GM12878 (cell line): Measurements from ENCODE around the gene STAT3. TPM values are rescaled to one million over a fixed set of nuclear protein-coding genes. Genes with fewer than 3 reads are reported as not detected.

Experiments
- ATAC-seq: fragments of 200-7000 bp; cut with Tn5 transposase; 3 replicates; pipeline ENCODE4 v1.9.1; 2020; ENCODE audit warnings: mild to moderate bottlenecking, moderate library complexity
- BruUV-seq: library from RNA; stranded (reverse); fragments of 400-500 nt; replicated peaks from 2 replicates; lab custom pipeline; 2021; lab: Mats Ljungman, UMichigan
- CTCF ChIA-PET: fragments of 300-600 bp; sonication (Branson Sonifier 250); formaldehyde crosslinking; extraction: SDS; loops from one replicate; lab custom pipeline; 2021; ENCODE audit warnings: inconsistent platforms; lab: Yijun Ruan, JAX
- POLR2A ChIA-PET: fragments of 350-600 bp; formaldehyde crosslinking; extraction: SDS; loops from one replicate; lab custom pipeline; 2021; ENCODE audit warnings: inconsistent platforms; lab: Charles Lee
- RAD21 ChIA-PET: fragments of 300-600 bp; sonication (Branson Sonifier 250); formaldehyde crosslinking; loops from one replicate; lab custom pipeline; 2023; ENCODE audit warnings: antibody characterized with exemption; ENCODE audit not compliant: unreplicated experiment; lab: Charles Lee
- SMC1A ChIA-PET: fragments of 300-600 bp; sonication (Branson Sonifier 250); formaldehyde crosslinking; loops from one replicate; lab custom pipeline; 2023; ENCODE audit not compliant: unreplicated experiment, uncharacterized antibody; lab: Charles Lee
- DNase-seq: peaks from one replicate; pipeline ENCODE4 v3.0.0-alpha.2; 2011; ENCODE audit warnings: low read depth, low spot score
- FAIRE-seq: peaks from 3 replicates; lab custom pipeline; 2011; peaks lifted over from hg19 to GRCh38; lab: Jason Lieb, UNC
- H2AFZ ChIP-seq: 2 replicates; pipeline ENCODE4 v1.6.0; 2011; ENCODE audit warnings: low read depth, low read length, control low read depth; ENCODE audit not compliant: control insufficient read depth
- H3K27ac ChIP-seq: 2 replicates; pipeline ENCODE4 v1.5.1; 2011; ENCODE audit warnings: control low read depth; ENCODE audit not compliant: control insufficient read depth, insufficient read depth
- H3K27me3 ChIP-seq, 2 experiments: replicated peaks in 1 of 2; 2 replicates each; pipeline versions ENCODE4 v1.6.0 to v1.6.1; 2011; ENCODE audit warnings: low read length in 1 of 2; ENCODE audit not compliant: control insufficient read depth in 2 of 2, insufficient read depth in 2 of 2
- H3K36me3 ChIP-seq, 2 experiments: 2 replicates each; pipeline ENCODE4 v1.5.1; 2011; ENCODE audit warnings: low read length in 1 of 2; ENCODE audit not compliant: control insufficient read depth in 2 of 2, insufficient read depth in 2 of 2
- H3K4me1 ChIP-seq: 2 replicates; pipeline ENCODE4 v1.6.1; 2011; ENCODE audit warnings: mild to moderate bottlenecking, low read length, moderate library complexity, mixed read lengths; ENCODE audit not compliant: control insufficient read depth, insufficient read depth
- H3K4me2 ChIP-seq: 2 replicates; pipeline ENCODE4 v1.6.0; 2011; ENCODE audit warnings: control low read depth; ENCODE audit not compliant: control insufficient read depth, insufficient read depth
- H3K4me3 ChIP-seq: fragments of 200-600 bp; sonication (generic); 2 replicates; pipeline ENCODE4 v1.5.1; 2016
- H3K79me2 ChIP-seq: 2 replicates; pipeline ENCODE4 v1.6.0; 2011; ENCODE audit warnings: low read length; ENCODE audit not compliant: control insufficient read depth, insufficient read depth
- H3K9ac ChIP-seq: 2 replicates; pipeline ENCODE4 v1.8.0; 2011; ENCODE audit warnings: low read length, control low read depth, mixed read lengths; ENCODE audit not compliant: control insufficient read depth, insufficient read depth
- H3K9me3 ChIP-seq: replicated peaks from 3 replicates; pipeline ENCODE4 v1.5.1; 2011; ENCODE audit warnings: mild to moderate bottlenecking, low read length; ENCODE audit not compliant: control insufficient read depth, insufficient read depth
- H4K20me1 ChIP-seq: 2 replicates; pipeline ENCODE4 v1.6.0; 2011; ENCODE audit not compliant: control insufficient read depth, insufficient read depth
- ATF2 ChIP-seq: IDR thresholded peaks from 2 replicates; pipeline ENCODE4 v1.6.1; 2012; ENCODE audit warnings: low read length, inconsistent platforms
- ATF7 ChIP-seq: fragments of 450-650 bp; IDR thresholded peaks from 2 replicates; pipeline ENCODE4 v1.6.1; 2016; ENCODE audit warnings: low read depth, mild to moderate bottlenecking
- ESRRA ChIP-seq: IDR thresholded peaks from 2 replicates; pipeline ENCODE4 v1.6.1; 2012; ENCODE audit warnings: mild to moderate bottlenecking, low read length, improper control_type of control experiment
- POLR2A ChIP-seq: IDR thresholded peaks from 2 replicates; pipeline ENCODE4 v1.6.1; 2011; ENCODE audit warnings: low read depth, mild to moderate bottlenecking, low read length
- TBL1XR1 ChIP-seq: IDR thresholded peaks from 2 replicates; pipeline ENCODE4 v1.6.1; 2012; ENCODE audit warnings: low read depth, low read length, improper control_type of control experiment
- TCF3 ChIP-seq: IDR thresholded peaks from 2 replicates; pipeline ENCODE4 v1.6.1; 2012; ENCODE audit warnings: low read depth, mild to moderate bottlenecking, low read length, borderline replicate concordance; ENCODE audit not compliant: insufficient read depth
- WGBS: methylation state at CpG from one replicate; pipeline ENCODE4 v1.1.6; 2016; ENCODE audit warnings: low lambda C conversion rate; ENCODE audit not compliant: insufficient replicate concordance, insufficient coverage; ENCODE audit errors: missing lambda C conversion rate; 5-methylcytosine and 5-hydroxymethylcytosine counted together
- in situ Hi-C: fragments of 300-500 bp; cut with MboI; formaldehyde crosslinking; loops from 9 replicates; pipeline ENCODE4 v1.14.3; 2018; ENCODE audit warnings: mixed read lengths
- intact Hi-C: fragments of 100-400 bp; cut with micrococcal nuclease; formaldehyde crosslinking; loops from one replicate; pipeline ENCODE4 v1.14.2; 2022; ENCODE audit not compliant: unreplicated experiment
- polyA plus RNA-seq, 11 experiments: library from polyadenylated mRNA; depleted of rRNA in 4 of 11; unstranded in 6 of 11; stranded (reverse) in 5 of 11; fragments of >200 nt; fragmentation: Nextera tagmentation in 4 of 11; fragmentation: Illumina TruSeq in 1 of 11; extraction: Ambion mirVana in 4 of 11; extraction: Trizol in 1 of 11; gene quantifications; 1 replicate in 1 of 11; 2 replicates in 10 of 11; pipeline versions ENCODE4 v1.2.1 to v1.2.3, GENCODE V29; 2011 to 2016; ENCODE audit warnings: inconsistent platforms in 2 of 11, missing spikeins in 2 of 11, low read depth in 1 of 11
- total RNA-seq, 4 experiments: library from RNA; depleted of rRNA in 3 of 4; stranded (reverse); fragments of >200 nt in 3 of 4; fragmentation: Illumina TruSeq in 1 of 4; extraction: Trizol in 1 of 4; gene quantifications; 2 replicates each; pipeline versions ENCODE4 v1.2.1 to v1.2.3, GENCODE V29; 2013 to 2021
- TF ChIP-seq, protein P1 (sequence below): fragments of 450-650 bp; IDR thresholded peaks from 2 replicates; pipeline ENCODE4 v1.6.1; 2018; ENCODE audit warnings: borderline replicate concordance, mild to moderate bottlenecking; ENCODE audit not compliant: partially characterized antibody
- TF ChIP-seq, protein P2 (sequence below): fragments of 450-650 bp; conservative IDR thresholded peaks from 2 replicates; pipeline ENCODE4 v1.6.1; 2017; ENCODE audit warnings: mild to moderate bottlenecking, moderate library complexity
- TF ChIP-seq, protein P3 (sequence below): fragments of 450-650 bp; IDR thresholded peaks from 2 replicates; pipeline ENCODE4 v1.6.1; 2016; ENCODE audit warnings: mild to moderate bottlenecking

The STAT3 gene
- total and polyA plus RNA-seq, 10 of the 15 experiments (the other 5 are each of a cell fraction or from before 2014, with no cell fraction given), result 18.4 to 96.4 (median 60.9) TPM

DNA sequence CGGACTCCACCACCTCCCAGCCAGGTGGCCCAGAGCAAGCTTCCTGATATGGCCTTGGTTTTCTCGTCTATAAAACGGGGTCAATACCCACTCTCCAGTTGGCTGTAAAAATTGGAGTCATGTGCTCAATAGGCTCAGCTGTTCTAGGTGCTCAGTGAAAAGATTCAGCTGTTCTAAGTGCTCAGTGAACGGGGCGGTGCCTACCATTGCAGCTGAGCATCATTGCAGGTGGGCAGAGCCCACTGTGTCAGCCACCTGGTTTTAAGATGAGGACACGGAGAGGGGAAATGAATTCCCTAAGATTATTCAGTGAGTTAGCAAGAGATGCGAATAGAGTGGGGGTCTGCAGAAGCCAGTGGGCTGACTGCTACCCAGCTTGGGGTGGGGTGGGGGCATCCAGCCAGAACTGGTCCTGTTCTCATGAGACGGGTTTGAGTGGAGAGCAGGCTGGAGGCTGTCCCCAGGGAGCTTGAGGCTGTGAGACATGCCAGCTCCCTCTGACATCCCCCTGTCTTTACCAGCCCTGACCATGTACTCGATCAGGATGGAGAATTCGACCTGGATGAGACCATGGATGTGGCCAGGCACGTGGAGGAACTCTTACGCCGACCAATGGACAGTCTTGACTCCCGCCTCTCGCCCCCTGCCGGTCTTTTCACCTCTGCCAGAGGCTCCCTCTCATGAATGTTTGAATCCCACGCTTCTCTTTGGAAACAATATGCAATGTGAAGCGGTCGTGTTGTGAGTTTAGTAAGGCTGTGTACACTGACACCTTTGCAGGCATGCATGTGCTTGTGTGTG lies 78.1 kb downstream of the STAT3 start (continued):
- TF ChIP-seq, protein P1, sequence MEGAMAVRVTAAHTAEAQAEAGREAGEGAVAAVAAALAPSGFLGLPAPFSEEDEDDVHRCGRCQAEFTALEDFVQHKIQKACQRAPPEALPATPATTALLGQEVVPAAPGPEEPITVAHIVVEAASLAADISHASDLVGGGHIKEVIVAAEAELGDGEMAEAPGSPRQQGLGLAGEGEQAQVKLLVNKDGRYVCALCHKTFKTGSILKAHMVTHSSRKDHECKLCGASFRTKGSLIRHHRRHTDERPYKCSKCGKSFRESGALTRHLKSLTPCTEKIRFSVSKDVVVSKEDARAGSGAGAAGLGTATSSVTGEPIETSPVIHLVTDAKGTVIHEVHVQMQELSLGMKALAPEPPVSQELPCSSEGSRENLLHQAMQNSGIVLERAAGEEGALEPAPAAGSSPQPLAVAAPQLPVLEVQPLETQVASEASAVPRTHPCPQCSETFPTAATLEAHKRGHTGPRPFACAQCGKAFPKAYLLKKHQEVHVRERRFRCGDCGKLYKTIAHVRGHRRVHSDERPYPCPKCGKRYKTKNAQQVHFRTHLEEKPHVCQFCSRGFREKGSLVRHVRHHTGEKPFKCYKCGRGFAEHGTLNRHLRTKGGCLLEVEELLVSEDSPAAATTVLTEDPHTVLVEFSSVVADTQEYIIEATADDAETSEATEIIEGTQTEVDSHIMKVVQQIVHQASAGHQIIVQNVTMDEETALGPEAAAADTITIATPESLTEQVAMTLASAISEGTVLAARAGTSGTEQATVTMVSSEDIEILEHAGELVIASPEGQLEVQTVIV, result no peak
- TF ChIP-seq POLR2A, result no peak; the same call in 1 of the 2 replicates
- TF ChIP-seq, protein P2, sequence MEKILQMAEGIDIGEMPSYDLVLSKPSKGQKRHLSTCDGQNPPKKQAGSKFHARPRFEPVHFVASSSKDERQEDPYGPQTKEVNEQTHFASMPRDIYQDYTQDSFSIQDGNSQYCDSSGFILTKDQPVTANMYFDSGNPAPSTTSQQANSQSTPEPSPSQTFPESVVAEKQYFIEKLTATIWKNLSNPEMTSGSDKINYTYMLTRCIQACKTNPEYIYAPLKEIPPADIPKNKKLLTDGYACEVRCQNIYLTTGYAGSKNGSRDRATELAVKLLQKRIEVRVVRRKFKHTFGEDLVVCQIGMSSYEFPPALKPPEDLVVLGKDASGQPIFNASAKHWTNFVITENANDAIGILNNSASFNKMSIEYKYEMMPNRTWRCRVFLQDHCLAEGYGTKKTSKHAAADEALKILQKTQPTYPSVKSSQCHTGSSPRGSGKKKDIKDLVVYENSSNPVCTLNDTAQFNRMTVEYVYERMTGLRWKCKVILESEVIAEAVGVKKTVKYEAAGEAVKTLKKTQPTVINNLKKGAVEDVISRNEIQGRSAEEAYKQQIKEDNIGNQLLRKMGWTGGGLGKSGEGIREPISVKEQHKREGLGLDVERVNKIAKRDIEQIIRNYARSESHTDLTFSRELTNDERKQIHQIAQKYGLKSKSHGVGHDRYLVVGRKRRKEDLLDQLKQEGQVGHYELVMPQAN, result no peak

DNA sequence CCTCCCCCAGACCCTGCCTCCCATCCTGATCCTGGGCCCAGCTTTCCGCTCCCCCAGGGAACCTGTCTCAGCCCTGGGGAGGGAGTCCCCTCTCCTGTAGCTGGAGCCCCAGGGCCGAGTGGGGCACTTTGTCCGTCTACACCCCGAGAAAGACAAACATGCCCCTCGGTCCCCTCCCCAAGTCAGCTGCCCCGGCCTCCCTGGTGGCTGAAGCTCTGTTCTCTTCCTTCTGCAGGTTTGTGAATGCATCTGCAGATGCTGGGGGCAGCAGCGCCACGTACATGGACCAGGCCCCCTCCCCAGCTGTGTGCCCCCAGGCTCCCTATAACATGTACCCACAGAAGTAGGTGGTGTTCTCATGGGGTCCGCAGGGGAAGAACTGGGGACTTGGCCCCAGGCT lies 79.1 kb downstream of the STAT3 start:
- RAD21 ChIA-PET, result interaction anchor here (2.2 to 21.1 kb wide), 2 partner anchors 87 to 94 kb away, joined by 5 to 373 read pairs; no protein-coding TSS in a partner anchor

More for the DNA sequence above, 79.1 kb downstream of the STAT3 start:
- POLR2A ChIA-PET, result interaction anchor here (0.8 to 1.2 kb wide), 4 partner anchors 10 to 20 kb away, joined by 3 to 5 read pairs (median 4); partner anchors contain the start of gene STAT5A
- Histone ChIP-seq H4K20me1 (no peaks in the 10 kb centered on the region), H3K9ac (no peak overlapping the region), H3K27ac (no peak overlapping the region), H3K4me2 (no peak overlapping the region), H3K36me3 (peaks cover 15 to 20% of the 10 kb centered on the region in 2 experiments; a peak in 3 of 4 replicates)
- intact Hi-C loops, result no loop called here
- no peak for TF ChIP-seq TCF3
- no peak for TF ChIP-seq ESRRA
- TF ChIP-seq, protein P3, sequence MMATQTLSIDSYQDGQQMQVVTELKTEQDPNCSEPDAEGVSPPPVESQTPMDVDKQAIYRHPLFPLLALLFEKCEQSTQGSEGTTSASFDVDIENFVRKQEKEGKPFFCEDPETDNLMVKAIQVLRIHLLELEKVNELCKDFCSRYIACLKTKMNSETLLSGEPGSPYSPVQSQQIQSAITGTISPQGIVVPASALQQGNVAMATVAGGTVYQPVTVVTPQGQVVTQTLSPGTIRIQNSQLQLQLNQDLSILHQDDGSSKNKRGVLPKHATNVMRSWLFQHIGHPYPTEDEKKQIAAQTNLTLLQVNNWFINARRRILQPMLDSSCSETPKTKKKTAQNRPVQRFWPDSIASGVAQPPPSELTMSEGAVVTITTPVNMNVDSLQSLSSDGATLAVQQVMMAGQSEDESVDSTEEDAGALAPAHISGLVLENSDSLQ, result no peak
- no peak for TF ChIP-seq ATF2
- no peak for TF ChIP-seq TBL1XR1
- no peak for TF ChIP-seq ATF7
- TF ChIP-seq, all 136 proteins: peak for 0
- H3K27me3 ChIP-seq, result no peaks in the 10 kb centered on the region
- in situ Hi-C loops, result no loop called here
- ATAC-seq (no peak), FAIRE-seq (no peak), DNase-seq (no peak)
- SMC1A ChIA-PET, result interaction anchor here (0.7 to 23.8 kb wide), 3 partner anchors 9 to 90 kb away, joined by 3 to 528 read pairs (median 6); partner anchors contain the start of gene STAT3
- no TSS peak for BruUV-seq
- 90% methylated on average over 9 of the region's 9 CpGs for WGBS
- H2AFZ ChIP-seq, result no peak overlapping the region
- peaks cover 29% of the 10 kb centered on the region for H3K4me1 ChIP-seq
- no peak overlapping the region for H3K4me3 ChIP-seq
- no peaks in the 10 kb centered on the region for H3K79me2 ChIP-seq
- CTCF ChIA-PET, result interaction anchor here (0.8 to 22.1 kb wide), 3 partner anchors 14 to 218 kb away, joined by 3 to 732 read pairs (median 3); no protein-coding TSS in a partner anchor
- H3K9me3 ChIP-seq, result no peaks in the 10 kb centered on the region
